AG04450 (cell line): ENCODE results near the gene DNMT3L. TPM values are rescaled to one million over a fixed set of nuclear protein-coding genes. Genes with fewer than 3 reads are reported as not detected.
A peak's percentile ranks its signal among the peaks of the same experiment; 100 is the strongest.
"Not testable (repeated sequence)": the region's sequence is repeated elsewhere in the genome, so short reads cannot be mapped to it uniquely, and the experiment has no call there.

Source experiments
- CTCF ChIA-PET: fragments of 300-600, 350-600 bp; formaldehyde crosslinking; extraction: SDS; loops from one replicate; lab custom pipeline; 2022; ENCODE audit warnings: antibody characterized with exemption, inconsistent platforms; lab: Charles Lee
- POLR2A ChIA-PET: fragments of 350-600 bp; formaldehyde crosslinking; extraction: SDS; loops from one replicate; lab custom pipeline; 2021; ENCODE audit warnings: antibody characterized with exemption, inconsistent platforms; lab: Yijun Ruan, JAX
- DNase-seq: peaks from one replicate; pipeline ENCODE4 v3.0.0-alpha.2; 2011; ENCODE audit warnings: low read depth, low spot score
- H3K27ac ChIP-seq: one replicate; pipeline ENCODE4 v1.5.1; 2012; ENCODE audit warnings: low read depth, low read length, control low read depth
- H3K27me3 ChIP-seq: one replicate; pipeline ENCODE4 v1.6.0; 2012; ENCODE audit warnings: low read length; ENCODE audit not compliant: control insufficient read depth, insufficient read depth
- H3K4me3 ChIP-seq: 2 replicates; pipeline ENCODE4 v1.5.1; 2011; ENCODE audit warnings: mild to moderate bottlenecking, low read depth, low read length, control low read depth
- H3K9me3 ChIP-seq: 2 replicates; pipeline ENCODE4 v1.5.1; 2012; ENCODE audit warnings: low read length; ENCODE audit not compliant: control insufficient read depth, insufficient read depth
- CTCF ChIP-seq: IDR thresholded peaks from 2 replicates; pipeline ENCODE4 v1.5.1; 2011; ENCODE audit warnings: low read depth, low read length, control low read depth, inconsistent platforms
- polyA plus RNA-seq: library from polyadenylated mRNA; depleted of rRNA; stranded (reverse); fragments of >200 nt; gene quantifications from 2 replicates; pipeline ENCODE4 v1.2.3, GENCODE V29; 2011

DNMT3L gene
- polyA plus RNA-seq, 1 experiment = not detected

- no peak overlapping the region for H3K27ac ChIP-seq
- H3K9me3 ChIP-seq = no peaks in the 10 kb centered on the region
- no peaks in the 10 kb centered on the region for H3K27me3 ChIP-seq
- peak; percentile 74 for TF ChIP-seq CTCF
- DNase-seq = no peak
- no peak overlapping the region for H3K4me3 ChIP-seq
- POLR2A ChIA-PET = interaction anchor here (0.6 kb wide), 1 partner anchor 9 kb away, joined by 6 read pairs; no protein-coding TSS in a partner anchor
- CTCF ChIA-PET = interaction anchor here (0.7 to 1.8 kb wide), 6 partner anchors 9 to 1807 kb away, joined by 3 to 5 read pairs (median 4); no protein-coding TSS in a partner anchor
Observed at GRCh38 chr21:44304877-44305293, 43.2 kb upstream of the DNMT3L start.

- no peak overlapping the region for H3K27ac ChIP-seq
- POLR2A ChIA-PET = interaction anchor here (1.4 kb wide), 1 partner anchor 34 kb away, joined by 3 read pairs; no protein-coding TSS in a partner anchor
Observed at GRCh38 chr21:44304011-44304616, 42.4 kb upstream of the DNMT3L start.

GRCh38 chr21:44303490-44303981, 41.8 kb upstream of the DNMT3L start:
- Histone ChIP-seq H3K9me3 (no peaks in the 10 kb centered on the region), H3K27ac (no peak overlapping the region), H3K27me3 (no peaks in the 10 kb centered on the region), H3K4me3 (no peak overlapping the region)
- TF ChIP-seq CTCF = no peak
- CTCF ChIA-PET = interaction anchor here (0.7 to 1.8 kb wide), 4 partner anchors 8 to 992 kb away, joined by 3 to 5 read pairs (median 4); no protein-coding TSS in a partner anchor
- POLR2A ChIA-PET = interaction anchor here (1.4 kb wide), 1 partner anchor 35 kb away, joined by 3 read pairs; no protein-coding TSS in a partner anchor
- DNase-seq = no peak

More at GRCh38 chr21:44304011-44304616, 42.4 kb upstream of the DNMT3L start:
- no peak for TF ChIP-seq CTCF
- no peak for DNase-seq
- Histone ChIP-seq H3K9me3 (no peaks in the 10 kb centered on the region), H3K27me3 (no peaks in the 10 kb centered on the region), H3K4me3 (no peak overlapping the region)
- CTCF ChIA-PET = interaction anchor here (0.6 to 1.8 kb wide), 4 partner anchors 9 to 491 kb away, joined by 4 to 5 read pairs (median 4); no protein-coding TSS in a partner anchor

GRCh38 chr21:44302573-44303401, 41.1 kb upstream of the DNMT3L start:
- CTCF ChIA-PET = interaction anchor here (0.7 to 1.6 kb wide), 2 partner anchors 491 to 991 kb away, joined by 3 to 5 read pairs; no protein-coding TSS in a partner anchor

GRCh38 chr21:44301961-44302406, 40.3 kb upstream of the DNMT3L start:
- Histone ChIP-seq H3K27me3 (no peaks in the 10 kb centered on the region), H3K4me3 (no peak overlapping the region), H3K27ac (no peak overlapping the region), H3K9me3 (no peaks in the 10 kb centered on the region)
- POLR2A ChIA-PET = no interaction called here
- CTCF ChIA-PET = no interaction called here
- no peak for TF ChIP-seq CTCF
- no peak for DNase-seq

More at GRCh38 chr21:44302573-44303401, 41.1 kb upstream of the DNMT3L start:
- DNase-seq, H3K4me3 ChIP-seq, H3K27ac ChIP-seq, H3K9me3 ChIP-seq, H3K27me3 ChIP-seq: not testable (repeated sequence)
- POLR2A ChIA-PET = interaction anchor here (1.4 kb wide), 1 partner anchor 36 kb away, joined by 3 read pairs; no protein-coding TSS in a partner anchor
